GM18520 (cell line): ENCODE measurements around the gene LCP1.

ENCODE experiments used
- ATAC-seq: cut with Tn5 transposase; IDR thresholded peaks from one replicate; pipeline ENCODE4 v1.9.1; 2021; ENCODE audit not compliant: unreplicated experiment

The LCP1 gene

DNA sequence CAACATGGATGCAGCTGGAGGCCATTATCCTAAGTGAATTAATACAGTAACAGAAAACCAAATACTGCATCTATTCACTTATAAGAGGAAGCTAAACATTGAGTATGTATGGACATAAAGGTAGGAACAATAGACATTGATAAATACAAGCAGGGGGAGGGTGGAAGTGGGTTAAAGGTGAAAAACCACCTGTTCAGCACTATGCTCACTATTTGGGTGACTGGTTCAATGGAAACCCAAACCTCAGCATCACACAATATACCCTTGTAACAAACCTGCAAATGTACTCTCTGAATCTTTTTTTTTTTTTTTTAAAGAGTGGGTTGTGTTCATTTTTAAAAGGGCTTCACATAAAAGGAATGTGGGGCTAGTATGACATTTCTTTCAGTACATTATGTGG is 50.3 kb downstream of the LCP1 start:
- no peak for ATAC-seq

DNA sequence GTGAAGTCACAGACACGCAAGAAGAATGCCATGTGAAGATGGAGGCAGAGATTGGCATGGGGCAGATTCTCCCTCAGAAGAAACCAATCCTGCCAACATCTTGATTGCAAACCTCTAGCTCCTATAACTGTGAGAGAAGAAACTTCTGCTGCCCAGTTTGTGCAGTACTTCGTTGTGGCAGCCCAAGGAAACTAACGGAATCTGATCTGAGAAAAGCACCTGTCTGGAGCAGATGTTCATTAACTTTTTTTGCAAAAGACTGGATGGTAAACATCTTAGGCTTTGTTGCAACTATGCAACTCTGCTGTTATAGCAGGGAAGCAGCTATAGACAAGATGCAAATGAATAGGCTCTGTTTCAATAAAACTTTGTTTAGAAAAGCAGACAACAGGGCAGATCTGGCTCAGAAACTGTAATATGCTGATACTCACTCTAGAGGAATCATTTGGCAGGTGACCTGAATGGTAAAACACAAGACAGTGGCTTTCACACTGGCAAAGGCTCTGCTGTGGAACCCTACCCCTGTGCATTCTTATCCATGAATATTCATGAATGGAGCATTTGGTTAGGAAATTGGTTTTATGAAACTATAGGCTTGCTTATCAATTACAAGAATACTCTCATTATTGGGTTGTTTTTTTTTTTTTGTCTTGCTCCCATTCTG is 51.9 kb downstream of the LCP1 start:
- no peak for ATAC-seq

DNA sequence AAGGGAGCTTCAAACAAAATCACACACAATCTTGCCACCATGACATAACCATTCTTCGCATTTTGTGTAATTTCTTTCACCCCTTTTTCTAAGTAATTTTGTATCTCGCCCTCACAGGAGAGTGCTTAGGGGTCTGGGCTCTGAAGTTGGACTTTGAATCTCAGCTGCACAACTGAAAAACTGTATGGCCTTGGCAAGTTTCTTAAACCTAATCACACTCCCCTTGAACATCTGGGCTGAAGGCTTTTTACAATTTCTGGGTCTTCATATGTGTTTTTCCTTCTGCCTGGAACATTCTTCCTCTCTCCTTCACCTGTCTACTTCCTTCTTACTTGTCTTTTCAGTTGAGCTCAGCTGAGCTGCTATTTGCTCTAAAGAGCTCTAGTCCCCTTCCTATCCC is 52.9 kb downstream of the LCP1 start:
- ATAC-seq, result no peak

DNA sequence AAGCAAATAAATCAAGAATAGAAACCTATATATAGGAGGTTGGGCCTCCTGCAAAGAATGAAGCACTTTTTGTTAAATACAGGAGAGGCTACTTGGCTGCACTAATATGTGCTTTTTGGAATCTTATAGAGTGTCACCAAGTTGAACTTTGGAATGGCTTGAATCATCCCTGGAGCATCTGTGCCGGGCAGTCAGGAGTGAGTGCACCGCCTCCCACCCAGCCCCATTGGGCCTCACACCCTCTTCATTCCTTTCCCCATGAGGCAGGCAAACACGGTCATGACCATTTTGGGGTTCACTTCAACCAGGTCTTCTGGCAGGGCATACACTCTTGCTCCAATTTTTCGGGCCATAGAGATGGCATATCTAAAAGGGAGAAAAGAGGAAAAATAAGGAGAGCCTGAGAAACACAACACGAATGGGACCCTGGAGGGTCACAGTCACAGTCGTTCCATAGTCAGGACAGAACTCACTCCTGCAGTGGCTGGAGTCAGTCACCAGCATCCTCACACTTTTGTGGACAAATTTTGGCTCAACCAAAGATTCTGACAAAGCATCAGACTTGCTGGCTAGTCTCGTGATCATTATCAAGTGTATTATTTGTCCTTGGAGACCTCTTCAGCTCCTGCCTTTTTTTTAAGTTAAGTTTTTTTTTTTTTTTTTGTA is 54.5 kb downstream of the LCP1 start:
- ATAC-seq, result no peak

DNA sequence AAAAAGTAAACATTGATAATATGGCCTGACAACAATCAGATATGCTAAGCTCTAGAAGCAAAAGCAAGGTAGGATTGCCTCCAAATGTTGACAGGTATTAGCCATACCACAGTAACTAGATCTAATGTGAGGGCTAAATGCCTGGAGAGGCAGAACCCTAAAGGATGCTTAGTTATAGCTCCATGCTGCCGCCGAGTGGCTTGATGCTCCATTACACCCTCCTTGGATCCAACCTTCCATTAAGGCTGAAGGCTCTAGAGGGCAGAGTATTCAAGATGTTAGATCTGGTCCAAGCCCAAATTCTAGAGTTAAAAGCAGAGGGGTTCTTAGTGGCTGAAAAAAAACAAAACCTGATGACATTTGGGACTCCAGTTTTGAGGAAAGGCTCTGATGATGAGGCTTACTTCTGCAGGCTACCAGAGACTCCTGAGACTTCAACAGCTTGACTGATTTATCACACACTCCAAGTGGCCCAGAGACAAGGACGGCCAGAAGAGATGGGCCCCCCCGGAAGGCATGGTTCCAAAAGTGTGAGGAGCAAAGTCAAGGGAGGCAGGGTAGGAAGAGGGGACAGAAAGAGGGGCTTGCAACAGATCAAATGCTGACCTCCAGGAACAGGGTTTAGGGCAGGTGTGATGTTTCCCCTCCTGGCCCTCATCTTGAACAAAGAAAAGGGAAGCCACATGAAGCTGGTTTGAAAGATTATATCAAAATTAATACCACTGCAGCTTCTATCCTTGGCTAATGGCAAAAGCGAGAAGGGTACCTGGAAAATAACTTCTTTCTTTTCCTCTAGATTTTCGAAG is 55.2 kb downstream of the LCP1 start:
- peak; percentile 58 for ATAC-seq

DNA sequence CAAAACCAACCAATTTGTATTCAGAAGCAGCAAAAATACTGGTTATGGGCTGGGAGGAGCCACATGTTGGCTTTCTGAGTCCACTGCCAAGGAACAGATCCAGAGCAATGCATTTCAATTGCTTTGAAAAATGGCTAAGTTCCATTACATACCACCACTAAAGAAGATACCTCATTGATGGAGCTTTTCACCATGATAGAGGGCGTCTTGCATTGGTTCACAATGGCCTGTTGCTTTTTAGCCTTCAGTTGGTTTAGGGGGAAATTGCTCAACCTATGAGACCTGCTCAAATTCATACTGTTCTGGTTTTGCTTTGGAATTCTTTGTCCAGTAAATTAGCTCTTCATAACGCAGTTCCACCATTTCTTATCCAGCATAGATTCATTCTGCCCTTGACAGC is 55.9 kb downstream of the LCP1 start:
- ATAC-seq, result no peak

DNA sequence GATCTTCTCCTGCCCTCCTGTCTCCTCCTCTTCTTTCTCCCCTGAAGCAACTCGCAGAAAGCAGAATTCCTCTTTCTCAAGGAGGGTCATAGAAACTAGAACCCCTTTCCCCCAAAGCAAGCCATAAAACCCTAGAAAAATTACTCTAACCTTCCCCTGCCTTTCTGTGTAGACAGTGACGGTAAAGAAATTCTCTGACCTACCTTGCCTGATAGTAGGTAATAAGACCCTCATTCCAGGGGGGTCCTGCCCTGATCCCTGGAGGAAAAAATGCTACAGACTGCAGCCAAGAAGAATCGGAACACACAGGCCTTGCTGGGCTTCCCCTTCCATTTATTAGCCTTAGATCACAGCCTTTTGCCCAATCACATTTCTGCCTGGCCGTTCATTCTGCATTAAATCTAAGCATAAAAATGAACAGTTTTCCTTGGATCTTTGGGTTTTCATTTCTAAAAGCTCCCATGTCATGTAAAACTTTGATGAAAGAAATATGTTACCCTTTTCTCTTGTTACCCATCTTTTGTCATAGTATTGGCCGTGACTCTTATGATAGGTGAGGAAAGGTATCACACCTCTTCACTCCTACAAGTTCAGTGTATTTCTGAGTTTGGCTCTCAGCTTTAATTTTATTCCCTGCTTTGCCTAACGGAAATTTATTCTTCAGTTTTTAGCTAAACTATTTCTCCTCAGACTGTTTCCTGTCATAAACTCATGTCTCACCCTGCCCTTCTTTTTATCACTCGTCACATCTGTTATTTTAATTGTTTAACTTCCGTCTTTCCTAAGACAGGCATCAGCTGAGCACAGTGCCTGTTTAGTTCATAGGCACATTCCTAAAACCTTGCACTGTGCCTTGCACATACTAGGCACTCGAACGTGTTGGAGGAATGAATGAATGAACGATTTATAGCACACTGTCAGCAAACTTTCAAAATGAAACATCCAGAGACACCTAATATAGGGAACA is 56.7 kb downstream of the LCP1 start:
- no peak for ATAC-seq

DNA sequence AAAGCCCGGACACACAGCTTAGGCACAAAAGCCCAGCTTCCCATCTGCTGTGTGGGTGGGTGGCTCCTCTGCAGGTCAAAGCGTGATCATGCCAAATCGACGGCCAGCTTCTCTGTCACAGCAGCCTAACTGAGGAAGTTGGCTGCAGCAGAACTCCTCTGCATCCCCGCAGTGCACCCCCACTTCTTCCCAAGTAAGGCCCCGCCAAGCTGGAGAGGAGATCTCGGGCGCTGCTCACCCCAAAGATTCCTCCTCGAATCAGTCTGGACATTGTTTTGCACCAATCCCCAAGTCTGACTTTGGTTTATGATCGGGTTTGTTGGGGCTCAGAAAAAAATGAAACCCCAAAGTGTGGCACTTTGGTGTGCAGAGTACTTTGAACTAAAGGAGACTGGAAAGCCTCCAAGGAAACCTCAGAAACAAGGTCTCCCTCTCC is 57.4 kb downstream of the LCP1 start:
- no peak for ATAC-seq

DNA sequence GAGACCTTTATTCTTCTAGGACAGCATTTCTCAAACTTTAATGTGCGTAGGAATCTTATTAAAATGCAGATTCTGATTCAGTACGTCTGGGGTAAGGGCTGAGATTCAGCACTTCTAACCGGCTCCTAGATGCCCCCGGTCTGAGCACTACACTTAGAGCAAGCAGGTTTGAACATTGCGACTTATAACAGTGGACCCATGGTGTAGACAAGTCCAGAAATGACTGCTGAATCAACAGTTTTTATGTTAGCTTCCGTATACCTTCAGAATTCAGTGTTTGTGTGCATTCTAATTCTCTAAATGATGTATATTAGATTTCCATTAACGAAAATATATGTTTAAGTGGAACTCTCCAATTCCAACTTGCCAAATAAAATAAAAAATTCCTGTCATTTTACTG is 59.7 kb downstream of the LCP1 start:
- no peak for ATAC-seq

DNA sequence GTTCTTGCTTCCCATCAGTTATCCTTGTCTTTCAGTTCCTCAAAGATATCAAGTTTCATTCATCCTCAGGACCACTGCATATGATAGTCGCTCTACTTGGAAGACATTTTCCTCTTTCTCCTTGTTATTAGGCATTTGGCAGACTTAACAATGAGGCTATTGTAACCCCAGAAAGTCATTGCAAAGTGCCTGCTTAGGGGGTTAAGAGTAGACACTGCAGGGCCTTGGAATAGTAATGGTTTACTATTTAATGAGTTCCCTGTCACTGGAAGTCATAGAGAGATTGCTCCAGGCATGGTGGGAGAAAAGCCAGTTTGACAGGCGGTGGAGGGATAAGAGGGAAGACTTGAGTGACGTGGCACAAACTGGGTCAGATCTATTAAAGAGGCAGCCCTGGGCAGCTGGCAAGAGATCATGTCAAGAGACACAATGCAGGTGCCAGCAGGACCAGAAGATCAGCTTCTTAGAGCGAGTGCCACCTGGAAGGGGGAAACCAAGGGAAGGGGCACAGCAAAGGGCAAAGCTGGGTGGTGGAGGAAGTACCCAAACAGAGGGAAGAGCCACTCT is 60.3 kb downstream of the LCP1 start:
- ATAC-seq, result no peak

DNA sequence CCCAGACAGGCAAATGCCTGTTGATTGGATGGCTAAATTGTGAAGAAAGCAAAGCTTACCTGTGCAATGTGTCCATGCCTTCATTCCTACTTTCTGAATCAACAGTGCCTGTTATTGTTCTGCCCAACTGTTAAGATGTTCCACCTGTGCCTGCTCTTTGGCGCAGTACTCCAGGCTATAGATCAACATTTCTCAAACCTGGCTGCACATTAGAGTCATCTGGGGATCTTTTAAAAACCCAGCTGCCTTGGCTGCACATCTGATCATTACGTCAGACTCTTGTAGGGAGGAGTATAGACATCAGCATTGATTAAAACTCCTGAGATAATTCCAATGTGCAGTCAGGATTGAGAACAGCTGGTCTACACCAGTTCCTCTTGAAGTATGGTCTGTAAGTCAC is 60.9 kb downstream of the LCP1 start:
- ATAC-seq, result no peak

DNA sequence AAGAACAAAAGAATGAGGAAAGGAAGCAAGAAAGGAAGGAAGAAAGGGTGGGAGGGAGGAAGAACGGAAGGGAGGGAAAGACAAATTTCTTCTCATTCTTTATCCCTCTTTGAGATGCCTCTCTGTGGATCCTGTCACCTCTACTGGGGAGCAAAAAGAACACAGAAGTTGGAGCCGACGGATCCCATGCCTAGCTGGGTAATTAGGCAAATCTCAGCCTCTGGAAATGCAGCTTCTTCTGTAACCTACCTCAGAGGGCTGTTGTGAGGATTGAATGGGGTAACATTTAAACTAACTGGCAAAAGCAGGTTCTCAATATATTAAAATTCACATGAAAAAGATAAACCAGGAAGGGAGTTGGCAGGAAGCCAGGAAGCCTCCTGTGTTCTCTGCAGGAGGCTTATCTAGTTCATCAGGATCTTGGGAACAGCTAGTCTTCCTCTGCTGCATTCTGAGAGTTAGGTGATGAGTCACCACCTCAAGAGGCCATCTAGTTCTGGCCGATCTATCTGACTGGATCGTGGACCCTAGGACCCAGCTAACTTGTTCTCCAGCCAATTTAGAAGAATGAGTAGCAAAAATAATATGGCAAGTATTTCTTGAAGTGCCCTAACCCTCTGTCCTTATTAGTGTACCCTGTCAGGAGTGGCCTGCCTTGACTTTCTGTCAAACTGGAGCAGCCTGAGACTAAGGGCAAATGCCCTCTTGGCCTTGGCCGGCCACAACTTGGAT is 61.9 kb downstream of the LCP1 start:
- ATAC-seq, result no peak

DNA sequence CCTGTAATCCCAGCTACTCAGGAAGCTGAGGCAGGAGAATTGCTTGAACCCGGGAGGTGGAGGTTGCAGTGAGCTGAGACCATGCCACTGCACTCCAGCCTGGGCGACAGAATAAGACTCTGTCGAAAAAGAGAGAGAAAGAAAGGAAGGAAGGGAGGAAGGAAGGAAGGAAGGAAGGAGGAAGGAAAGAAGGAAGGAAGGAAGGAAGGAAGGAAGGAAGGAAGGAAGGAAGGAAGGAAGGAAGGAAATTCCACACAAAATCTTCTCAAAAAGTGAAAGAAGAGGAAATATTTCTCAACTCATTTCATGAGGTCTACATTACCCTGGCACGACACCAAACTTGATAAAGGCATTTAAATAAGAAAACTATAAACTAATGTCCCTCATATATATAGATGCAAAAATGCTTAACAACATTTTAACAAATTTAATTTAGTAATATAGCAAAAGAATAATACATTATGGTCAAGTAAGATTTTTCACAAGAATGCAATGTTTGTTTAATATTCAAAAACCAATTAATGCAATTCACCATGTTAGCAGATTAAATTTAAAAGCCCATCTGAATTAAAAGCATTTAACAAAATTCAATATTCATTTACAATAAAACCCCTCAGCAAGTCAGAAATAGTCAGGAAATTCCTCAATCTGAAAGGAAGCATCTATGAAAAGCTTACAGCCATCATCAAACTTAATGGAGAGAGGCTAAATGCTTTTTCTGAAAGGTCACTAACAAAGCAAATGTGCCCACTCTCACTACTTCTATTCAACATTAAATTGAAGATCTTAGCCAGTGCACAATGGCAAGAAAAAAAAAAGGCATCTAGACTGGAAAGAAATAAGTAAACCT is 65.1 kb downstream of the LCP1 start:
- ATAC-seq, result no peak

DNA sequence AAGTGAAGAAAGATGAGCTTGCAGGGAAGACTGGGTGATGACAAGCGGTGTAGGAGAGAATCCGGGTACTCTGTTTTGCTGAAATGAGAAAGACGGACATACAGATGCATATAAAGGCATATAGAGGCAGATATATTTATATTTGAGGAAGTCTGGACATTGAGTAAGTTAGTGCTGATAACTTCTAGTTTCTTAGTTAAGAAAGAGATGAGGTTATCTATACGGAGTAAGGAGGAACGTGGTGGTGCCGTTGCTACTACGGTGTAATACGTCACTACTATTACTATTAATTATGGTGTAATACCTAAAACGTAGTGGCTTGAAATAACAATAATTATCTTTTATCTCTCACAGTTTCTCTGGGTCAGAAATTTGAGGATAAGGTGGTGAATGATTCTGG is 67.4 kb downstream of the LCP1 start:
- ATAC-seq, result no peak

DNA sequence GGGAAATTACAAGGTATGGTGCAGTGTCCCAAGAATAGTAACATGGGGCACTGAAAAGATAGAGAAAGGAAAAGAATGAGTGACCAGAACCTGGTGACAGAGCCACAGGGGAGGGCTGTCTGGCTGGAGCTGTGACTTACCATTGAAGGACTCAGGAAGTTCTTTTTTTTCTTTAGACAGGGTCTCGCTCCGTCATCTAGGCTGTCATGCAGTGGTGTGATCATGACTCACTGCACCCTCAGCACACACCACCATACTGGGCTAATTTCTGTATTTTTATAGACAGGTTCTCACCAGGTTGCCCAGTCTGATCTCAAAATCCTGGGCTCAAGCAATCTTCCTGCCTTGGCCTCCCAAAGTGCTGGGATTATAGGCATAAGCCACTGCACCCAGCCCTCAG is 68.4 kb downstream of the LCP1 start:
- ATAC-seq, result no peak

DNA sequence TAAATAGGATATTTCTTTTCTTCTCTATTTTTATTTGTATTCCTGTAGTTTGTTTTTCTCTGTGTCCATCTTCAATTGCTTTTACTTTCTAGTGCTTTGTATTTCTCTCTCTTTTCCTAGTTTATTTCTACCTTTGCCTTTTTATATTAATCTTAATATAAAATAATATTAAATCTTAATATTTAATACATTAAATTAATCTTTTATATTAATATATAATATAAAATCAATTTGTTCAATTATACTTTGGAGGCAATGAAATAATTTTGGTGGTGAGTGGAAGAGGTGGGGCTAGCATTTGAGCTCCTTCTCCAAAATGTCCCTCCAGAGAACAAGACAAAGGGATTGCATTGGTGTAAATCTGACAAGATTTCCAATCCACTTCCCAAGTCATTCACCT is 70.8 kb downstream of the LCP1 start:
- no peak for ATAC-seq

DNA sequence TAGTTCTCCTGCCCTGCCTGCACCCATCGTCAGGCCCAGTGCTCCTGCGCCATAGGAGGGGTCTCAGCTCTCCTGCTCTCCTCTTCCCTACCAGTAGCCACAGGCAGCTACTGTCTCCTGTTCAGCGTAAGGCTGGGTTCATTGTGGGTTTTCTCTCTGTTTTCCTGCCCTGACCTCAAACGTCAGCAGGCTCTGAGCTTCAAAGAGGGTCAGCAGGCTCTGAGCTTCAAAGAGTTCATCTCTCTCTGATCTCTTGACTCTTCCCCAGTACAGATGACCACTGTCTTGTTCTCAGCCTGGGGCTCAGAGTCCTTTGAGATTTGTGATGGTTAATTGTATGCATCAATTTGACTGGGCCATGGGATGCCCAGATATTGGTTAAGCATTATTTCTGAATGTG is 72.5 kb downstream of the LCP1 start:
- no peak for ATAC-seq

DNA sequence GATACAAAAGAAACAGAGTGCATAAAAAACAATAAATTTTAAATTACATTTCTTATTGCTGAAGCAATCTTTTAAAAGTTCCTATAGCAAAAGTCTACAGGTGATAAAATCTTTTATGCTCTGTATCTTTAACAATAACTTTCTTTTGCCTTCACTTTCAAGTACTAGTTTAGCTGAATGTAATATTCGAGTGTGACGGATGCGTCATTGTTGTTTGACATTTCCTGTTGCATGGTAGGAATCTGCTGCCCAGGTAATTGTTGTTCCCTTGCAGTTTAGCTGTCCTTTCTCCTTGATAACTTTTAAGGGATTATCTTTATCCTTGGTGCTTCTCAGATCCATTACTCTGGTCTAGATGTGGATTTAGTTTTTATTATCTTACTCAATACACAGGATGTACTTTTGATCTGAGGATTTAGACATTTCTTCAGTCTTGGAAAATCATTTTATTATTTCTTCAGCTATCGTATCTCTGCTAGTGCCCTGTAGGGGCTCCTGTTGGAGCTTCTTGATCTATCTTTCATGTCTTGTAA is 75.1 kb downstream of the LCP1 start:
- ATAC-seq, result no peak

DNA sequence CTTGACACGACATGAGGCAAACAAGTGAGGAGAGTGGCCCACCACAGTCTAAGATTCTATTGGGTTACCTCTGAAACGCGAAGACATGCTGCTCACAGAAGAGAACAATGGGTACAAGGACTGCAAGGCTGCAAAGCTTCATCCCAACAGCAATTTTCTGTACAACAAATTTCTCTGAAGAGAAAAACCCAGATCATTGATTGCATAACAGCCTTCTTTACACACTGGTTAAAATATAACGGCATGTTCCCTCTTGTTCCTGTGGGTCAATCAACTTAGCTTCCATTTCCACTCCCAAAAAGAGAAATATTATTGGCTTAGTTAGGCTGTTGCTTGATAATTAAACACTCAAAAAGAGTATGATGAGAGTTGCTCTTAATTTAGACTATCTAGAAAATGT is 77.1 kb downstream of the LCP1 start, which contains the start of gene CPB2:
Gene CPB2 (minus strand): TSS at position 166 of the 400 bp plus-strand sequence. CDS start 24 bp downstream, at position 142.
- no peak for ATAC-seq
